Fibroblast of skin of left biceps (primary cell): ENCODE data around the gene ARMH4.

Experiments
- DNase-seq, 2 experiments: peaks; one replicate each; pipeline ENCODE4 v3.0.0-alpha.2; 2013; ENCODE audit warnings: low read depth in 2 of 2

The ARMH4 gene

DNA sequence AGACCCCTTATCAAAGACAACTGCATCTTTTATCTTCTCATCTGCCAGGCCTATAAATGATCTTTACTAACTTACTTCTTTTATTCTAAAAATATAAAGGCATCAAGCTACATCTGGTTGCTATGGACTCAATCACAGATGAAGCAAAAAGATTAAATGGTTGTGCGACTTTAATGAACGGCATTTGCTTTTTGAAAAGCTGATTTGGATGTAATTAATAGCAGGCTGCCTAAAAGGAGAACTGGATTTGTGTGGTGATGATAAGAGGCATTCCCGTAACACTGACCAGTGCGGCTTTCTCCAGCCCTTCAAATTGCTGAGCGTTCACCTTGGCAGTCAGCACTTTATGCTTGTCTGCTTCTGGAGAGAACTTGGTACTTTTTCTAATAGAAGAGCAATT lies 103.8 kb downstream of the ARMH4 start:
- DNase-seq: no peak

DNA sequence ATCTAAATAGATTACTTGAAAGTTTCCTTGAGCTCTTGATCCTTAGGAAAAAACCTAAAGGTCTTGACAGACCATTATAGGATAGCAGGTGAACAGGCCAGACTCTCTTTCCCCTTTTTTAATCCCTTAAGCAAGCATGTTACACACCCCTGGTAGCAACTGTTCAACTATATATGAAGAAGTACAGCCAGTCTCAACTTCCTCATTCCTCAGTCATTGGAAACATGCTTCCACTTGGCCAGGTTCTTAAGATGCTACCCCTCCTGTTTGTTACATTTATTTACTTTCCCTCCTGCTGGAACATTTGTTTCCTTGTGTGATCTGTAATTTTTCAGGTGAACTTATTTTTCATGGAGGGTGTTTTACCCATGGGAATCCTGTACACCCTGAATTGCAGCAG lies 124.1 kb downstream of the ARMH4 start:
- DNase-seq: no peak

DNA sequence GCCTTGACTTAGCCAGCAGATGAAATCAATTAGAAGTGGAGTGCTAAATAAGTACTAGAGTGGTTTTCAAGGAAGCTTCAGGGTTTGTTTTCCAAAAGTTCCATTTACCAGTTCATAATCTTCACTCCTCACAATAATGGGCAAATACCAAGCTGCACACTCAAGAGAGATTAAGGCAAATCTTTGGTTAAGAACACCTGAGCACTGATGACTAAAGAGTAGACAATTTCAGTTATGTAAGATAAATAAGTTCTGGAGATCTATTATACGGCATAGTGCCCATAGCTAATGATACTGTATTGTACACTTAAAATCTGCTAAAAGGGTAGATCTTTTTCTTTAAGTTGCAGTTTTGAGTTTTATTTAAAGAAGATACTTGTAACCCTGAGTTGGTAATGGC lies 125.0 kb downstream of the ARMH4 start:
- DNase-seq: no peak

DNA sequence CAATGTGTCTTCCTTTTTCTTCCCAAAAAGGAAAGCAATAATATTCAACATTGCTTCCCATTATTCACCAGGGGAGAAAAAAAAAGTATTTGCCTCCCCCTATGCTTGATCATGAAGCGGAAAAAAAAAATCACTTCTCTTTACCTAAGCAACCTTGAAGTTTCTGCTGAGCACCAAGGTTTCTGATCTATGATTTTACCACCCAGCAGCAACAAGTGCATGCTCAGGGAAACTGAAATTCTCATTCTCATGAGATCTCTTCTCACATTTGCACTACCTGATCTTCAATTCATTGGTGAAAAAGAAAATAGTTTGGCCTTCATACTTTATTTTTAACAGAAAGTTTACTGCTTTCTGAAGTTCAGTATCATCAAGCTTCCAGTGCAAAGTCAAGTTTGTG lies 125.8 kb downstream of the ARMH4 start:
- DNase-seq: no peak

DNA sequence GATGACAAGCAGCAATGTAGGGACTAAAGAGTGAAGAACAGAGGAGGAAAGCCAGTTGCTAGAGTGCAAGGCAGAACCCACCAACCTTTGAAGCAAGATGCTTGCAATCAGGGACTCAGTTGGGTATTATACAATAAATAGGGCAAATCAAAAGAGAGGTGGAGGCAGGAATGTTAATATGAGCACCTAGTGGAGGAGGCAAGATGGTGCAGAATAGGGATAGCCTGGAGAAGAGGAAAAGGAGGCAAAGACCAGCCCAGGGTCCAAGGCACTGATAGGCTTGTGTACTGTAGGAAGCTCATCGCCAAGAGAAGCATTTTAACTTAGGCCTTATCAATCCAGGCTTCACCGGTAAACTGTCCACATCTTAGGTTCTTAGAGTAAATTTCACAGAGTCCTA lies 137.2 kb downstream of the ARMH4 start:
- DNase-seq: no peak

DNA sequence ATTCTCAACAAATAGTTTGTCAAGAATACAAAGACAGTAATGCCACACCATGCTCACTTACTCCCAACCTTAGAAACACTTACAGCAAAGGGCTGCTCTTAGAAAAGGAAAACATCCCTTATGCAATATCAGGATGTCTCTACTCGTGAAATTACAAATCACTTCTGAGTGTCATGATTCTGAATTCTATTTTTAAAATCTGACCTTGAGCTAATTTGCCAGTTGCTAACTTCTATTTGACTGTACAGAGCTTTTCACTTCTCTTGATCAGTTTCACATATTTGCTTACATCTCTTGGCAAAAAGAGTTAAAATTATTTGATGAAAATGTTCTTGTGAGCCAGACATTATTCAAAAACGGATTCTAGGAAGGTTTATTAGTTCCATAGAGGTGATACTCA lies 149.4 kb downstream of the ARMH4 start:
- DNase-seq: no peak

DNA sequence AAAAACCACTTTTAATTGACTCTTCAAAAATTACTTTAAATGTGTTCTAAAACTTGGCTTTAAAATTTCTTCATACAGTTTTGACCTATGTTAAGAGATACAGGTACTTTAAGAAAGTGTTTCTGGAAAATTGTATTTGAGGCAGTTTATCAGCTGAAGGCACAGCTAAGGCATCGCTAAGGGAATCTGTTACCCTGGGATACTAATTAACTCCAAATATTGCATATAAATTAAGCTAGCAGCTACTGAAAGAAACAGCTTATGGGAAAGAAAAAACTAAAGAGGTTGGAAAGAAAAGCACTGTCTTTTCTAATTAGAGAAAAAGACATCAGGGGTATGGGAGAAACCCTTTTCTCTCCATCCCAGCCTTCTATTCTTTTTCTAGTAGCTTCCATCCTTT lies 152.0 kb downstream of the ARMH4 start:
- no peak for DNase-seq

DNA sequence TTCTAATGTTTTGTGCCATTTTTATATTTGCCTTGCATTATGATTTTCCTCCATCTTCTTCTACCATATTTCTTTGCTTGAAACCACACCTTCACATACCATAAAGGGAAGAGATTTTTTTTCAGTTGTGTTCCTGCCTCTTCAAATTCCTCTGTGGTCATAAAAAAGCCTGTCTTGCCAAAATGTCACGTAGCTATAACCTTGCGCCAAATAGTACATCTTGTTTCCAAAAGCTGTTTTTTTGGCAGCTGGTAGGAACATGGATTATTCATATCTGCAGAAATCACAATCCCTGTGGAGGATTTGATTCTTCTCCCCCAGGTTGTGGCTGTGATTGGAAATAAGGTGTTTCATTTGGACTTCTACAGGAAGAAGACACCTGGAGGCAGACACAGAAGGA lies 152.5 kb downstream of the ARMH4 start:
- DNase-seq: no peak

DNA sequence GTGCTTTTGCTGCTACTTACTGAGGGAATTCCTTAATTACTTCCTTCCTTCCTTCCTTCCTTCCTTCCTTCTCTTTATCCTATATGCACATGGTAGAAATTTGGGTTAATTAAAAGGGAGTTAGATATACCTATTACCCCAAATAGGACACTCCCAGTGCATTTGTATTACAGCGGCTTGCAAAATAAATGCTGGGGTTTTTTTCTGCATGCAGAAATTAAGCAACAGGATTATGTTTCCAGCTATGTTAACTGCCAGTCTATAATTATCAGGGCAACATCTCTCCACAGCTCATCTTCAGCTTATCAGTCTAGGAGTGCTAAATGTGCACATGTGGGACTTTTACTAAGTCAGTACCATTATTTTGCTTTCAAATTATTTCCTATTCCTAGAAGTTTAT lies 153.2 kb downstream of the ARMH4 start:
- DNase-seq: no peak

DNA sequence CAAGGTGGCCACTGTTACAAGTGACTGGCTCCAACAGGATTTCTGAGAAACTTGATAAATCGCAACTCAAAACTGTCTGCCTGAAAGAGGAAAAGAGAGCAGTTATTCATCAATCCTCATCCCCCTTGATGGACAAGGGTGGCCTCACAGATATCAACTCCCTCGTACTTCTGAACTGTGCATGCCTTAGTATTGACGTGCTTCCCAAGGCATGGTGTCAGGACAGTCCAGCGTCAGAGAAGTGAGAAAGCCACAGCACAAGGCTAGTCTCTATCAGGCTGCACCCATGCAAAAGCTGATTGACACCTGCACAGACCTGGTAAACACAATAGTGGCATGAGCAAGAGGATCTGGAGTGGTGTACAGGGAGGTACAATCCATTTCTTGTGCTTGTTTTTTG lies 160.7 kb downstream of the ARMH4 start:
- DNase-seq: no peak

DNA sequence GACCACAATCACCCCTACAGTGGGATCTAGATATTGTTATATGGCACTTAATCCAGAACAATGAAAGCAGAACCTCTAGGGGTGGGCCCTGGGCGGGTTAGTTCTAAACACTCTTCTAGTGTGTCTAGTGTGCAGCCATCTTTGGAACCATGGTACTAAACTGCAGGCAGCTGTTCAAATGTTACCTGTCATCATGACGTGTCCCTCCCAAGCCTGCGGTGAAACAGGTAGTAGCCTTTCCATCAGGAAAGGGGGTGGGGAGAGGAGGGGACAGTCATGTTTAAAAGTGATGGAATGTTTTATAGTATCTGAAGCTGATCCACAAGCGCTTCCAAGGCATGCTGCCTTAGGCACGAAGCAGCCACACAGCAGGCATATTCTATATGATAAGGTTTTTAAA lies 163.6 kb downstream of the ARMH4 start:
- no peak for DNase-seq

DNA sequence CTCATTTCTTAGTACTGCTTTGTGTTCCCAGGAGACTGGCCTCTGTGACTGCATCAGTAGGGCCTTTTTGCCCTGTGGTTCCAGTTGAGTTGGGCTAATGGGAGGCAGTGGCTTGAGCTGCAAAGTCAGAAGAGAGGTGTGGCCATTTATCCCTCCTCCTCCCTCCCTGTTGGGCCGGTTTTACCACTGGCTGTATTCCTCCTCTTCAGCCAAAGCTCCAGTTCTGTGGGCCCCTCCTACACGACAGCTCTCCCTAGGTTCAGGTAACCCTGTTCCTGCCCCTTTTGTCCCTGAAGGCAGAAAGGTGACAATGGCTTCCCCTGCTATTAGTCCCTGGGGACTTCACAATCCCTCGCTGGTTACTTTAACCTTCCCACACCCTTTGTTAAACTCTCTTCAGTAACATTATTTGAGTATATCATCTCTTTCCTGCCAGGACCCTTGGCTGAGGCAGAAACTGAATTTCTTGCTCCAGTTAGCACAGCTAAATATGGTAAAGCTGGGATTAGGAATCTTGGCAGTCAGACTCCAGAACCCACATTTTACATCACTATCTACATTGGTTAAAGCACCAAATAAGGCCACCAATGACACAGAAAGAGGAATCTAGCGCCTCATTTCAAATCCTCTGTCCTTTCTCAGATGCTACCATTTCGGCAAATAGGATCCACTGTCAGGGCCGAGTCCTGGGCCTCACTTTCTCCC lies 164.3 kb downstream of the ARMH4 start:
- DNase-seq: no peak

DNA sequence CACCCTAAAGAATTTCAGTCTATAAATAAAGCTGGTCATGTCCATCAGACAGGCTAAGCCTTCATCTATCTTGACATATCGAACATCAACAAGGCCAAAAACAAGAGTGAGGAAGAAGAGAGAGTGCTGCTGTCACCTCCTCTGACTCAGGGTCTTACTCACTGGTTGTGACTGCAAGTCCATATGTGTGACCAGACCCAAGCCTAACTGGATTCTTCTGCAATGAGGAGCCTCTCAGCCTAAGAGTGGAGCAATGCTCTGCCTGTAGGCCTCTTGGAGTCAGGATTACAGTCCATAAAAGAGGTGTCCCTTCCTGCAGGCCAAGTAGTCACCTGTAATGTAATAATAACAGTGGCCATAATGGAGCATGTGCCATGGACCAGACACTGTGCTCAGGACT lies 165.0 kb downstream of the ARMH4 start:
- no peak for DNase-seq

DNA sequence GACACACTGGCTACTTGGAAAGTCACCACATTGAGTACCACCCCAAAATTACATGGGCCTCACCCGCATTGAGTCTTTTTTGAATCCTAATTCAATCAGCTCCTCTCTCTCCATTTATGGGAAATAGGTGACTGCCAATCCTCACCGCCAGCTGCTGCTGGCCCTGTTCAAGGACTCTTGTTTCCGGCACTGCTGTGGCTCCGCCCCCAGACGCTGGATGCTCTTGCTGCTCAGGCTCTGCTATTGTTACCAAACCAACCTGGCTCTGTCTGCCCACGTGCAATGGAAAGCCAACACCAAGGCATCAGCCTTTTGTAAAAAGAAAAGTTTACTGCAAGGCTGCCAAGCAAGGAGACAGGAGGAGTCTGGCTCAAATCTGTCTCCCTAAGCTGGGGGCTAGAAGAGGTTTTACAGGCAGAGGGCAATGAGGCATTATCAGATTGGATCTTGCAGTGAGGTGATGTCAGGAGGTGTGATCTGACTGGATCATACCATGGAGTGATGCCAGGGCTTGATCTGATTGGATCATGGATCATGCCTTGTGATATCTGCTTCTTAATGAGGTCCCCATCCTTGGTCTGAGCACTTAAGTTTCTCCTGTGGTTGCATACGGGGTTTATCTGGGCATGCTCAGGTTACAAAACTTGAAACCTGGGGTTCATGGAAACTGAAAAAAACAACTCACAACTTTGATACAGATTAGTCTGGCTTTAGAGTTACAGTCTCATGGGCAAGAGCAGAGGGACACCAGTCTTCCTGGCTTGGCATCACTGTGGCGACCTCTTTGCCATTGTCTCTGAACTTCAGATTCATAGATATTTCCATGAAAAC lies 169.0 kb downstream of the ARMH4 start:
- DNase-seq: no peak

DNA sequence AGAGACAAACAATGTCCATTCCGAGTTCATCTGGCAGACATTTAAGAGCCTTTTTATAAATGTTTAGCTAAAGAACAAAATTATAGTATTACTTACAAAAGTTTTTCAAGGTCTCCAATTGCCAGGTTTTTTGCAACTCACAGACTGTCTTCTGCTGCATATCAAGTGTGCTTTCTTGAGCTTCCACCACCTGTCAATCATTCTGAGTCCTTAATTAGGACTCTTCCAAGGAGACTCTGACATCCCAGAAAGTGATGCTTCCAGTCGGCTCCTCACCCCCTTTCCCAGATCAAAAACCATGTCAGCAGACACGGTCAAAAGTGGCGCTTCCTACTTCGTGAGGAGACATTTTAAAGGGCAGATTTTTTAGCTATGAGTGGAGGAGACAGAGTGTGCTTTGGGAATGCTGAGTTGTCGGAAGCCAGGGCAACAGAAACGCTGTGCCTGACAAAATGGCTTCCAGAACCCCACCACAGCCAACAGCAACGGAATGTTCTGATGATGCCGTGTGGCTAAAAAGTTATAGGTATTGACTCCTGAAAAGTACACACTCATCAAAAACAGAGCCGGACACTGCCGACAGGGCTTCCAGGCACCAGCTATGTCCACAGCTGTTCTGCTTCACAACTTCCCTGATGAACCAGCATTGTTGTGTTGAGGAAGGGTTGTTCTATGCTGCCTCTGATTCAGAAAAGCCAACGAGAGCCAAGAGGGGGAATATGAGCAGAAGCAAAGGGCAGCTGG lies 170.0 kb downstream of the ARMH4 start:
- no peak for DNase-seq

DNA sequence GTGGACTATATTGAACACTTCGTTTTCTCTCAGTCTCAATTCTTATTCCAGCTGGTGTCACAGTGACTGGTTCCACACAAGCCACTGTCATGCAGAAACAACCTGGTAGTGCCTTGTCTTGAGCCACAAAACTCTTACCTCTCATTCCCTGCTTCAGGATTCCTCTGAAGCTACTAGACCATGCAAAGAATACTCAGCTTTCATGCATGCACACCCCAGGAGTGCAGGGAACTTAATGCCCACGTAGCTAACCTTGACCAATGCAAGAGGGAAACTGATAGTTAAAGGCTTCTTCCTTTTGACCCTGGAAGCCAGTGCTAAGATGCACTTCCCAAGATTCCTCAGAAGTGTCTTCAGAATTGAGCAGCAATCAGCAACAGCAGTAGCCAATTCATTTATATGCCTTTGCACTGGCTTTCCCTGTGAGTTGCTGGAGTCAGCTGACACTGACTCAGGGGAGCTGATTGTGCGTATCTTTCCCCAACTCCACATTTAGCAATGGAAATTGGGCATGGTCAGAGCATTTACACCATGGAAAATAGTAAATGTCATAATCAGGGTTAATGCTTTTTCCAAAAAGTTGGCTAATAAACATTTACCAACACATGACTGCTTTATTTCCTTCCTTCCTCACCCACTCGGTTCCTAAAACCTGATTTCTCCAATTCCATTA lies 172.5 kb downstream of the ARMH4 start:
- no peak for DNase-seq

DNA sequence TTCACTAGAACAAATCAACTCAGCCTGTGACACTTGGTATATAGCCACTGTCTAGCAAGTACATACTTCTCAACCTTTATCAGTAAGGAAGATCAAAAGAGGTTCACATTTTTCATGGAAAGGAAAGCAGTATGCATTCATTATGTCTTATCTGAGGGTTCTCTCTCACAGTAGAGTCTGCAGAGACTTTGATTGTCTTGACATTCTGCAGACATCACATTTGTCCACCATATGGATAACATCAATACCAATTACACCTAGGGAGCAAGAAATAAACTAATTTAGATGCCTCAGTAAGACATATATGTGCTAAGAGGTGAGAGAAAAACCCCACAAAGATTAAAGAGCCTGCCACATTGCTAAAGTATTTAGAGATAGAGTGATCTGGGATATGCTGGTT lies 175.3 kb downstream of the ARMH4 start:
- no peak for DNase-seq

DNA sequence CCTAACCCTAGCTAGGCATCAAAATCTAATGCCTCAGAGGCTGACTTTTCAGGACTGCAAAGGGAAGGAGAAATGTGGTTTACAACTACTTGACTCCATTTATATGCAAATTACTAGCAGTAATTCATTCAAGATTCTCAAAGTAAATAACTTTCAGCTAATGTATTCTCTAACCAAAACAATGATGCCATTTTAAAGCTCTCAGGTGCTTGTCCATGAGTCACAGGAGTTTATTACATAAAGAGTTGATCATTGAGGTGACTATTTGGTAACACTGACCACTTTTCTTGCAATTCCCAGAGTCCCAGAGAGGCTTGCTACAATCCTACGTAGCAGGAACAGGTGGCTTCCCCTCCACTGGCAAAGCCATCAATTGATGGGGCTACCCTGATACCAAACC lies 177.1 kb downstream of the ARMH4 start:
- DNase-seq: no peak

DNA sequence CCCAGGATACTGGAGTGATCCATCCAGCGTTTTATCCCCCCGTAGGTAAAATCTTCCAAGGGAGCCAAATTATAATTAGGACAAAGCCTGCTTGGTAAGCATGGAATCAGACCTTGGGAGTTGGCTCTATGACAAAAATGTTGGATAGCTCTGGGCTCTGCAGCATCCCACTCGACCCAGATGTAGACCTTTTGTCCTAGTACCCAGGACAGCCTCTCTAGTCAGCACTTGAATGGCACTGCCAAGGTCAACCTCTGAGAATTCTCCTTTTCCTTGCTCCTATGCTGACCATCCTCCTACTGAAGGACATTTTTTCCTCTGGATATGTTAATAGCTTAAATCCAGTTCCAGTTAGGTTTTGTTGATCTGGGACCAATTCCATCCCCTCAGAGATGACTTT lies 181.4 kb downstream of the ARMH4 start:
- no peak for DNase-seq

DNA sequence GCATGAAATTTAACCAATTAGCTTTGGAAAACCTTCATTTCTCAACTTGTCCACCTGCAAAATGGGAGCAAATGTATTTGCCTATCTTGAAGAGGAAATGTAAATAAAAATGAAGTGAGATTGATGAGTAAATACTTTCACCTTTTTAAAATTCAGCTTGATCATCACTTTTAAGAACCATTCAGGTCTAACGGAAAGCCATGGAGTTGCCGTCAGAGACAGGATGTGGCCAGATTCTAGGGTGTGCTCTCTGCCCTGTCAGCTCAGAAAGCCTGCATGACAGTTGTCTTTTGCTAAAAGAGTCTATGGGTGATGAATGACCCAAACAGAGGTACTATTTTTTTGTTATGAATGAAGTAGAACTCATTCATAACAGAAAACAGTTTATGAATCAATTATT lies 181.8 kb downstream of the ARMH4 start:
- no peak for DNase-seq

DNA sequence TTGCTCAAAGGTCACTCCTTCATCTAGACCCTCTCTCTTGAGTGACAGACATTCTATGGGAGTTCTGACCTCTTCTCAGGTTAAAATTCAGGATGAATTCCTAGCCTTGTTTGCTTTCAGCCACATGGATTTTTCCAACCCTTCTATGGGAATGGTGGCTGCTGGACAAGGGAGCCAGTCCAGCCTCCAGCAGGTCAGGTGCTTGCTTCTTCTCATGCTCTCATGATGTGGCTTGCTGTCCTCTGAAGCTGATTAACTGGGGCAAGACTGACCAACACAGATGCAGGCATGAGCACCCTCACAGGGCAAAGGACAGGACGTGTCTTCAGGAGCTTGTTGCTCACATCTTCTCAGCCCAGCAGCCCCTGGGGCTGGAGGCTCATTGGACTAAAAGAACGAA lies 188.9 kb downstream of the ARMH4 start:
- no peak for DNase-seq

DNA sequence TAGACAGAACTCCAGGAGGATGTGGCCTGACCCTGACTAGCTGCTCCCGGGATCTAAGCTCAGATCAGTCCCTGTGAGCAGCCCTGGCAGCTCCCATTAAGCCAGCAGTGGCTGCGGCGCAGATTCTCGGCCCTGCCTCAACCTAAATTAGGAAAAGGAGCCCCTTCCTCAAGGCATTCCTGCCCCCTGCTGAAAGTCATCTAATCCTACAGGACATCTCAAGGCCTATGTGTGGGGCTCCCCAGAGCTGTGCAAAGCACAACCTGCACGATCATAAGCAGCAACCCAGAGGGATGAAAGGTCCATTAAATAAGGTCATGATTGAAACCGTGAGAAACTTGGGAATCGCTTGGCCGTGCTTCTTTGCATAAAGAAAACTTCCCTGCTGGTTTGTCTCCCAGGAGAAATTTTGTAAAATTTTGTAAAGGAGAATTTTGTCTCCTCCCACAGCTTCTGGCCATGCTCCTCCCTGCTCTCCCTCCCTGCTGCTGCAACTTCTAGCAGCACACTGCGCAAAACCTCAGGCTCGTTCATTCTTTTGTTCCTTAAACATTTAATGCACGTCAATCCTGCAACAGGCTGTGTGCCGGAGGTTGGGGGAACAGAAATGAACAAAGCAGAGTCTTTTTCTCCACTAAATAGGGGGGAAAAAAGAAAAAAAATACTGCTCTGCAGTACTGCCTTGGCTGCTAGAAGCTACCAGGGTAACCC lies 189.5 kb downstream of the ARMH4 start:
- no peak for DNase-seq
